ENCODE results near the gene ELAPOR2. TPM values are rescaled to one million over a fixed set of nuclear protein-coding genes. Genes with fewer than 3 reads are reported as not detected.

Gene ELAPOR2
- total RNA-seq, 1 donor from 2014 or later: 3.6 TPM

Other genes with a start within 250 kb of the ELAPOR2 start
- gene DMTF1, start 92.8 kb upstream of the ELAPOR2 start, total RNA-seq: 26.8 TPM
- gene TMEM243, start 160.1 kb upstream of the ELAPOR2 start, total RNA-seq: 4.8 TPM

All from Right ventricle myocardium superior (tissue), 1 donor.